Measurements from ENCODE around the gene ARL17B.
"Not testable (repeated sequence)": the region's sequence is repeated elsewhere in the genome, so short reads cannot be mapped to it uniquely, and the experiment has no call there.

ARL17B gene

GRCh38 chr17:46290906-46291546 is 70.5 kb downstream of the ARL17B start:
- H3K4me3 ChIP-seq (ENCODE audit: low read depth in 1 of 2, low read length in 2 of 2); H3K9me3 ChIP-seq (ENCODE audit: control insufficient read depth in 1 of 2, low read length in 2 of 2); H3K9ac ChIP-seq (ENCODE audit: low read depth in 1 of 2, low read length in 2 of 2); H3K4me1 ChIP-seq (ENCODE audit: control insufficient read depth in 1 of 2, insufficient read depth in 2 of 2, low read length in 2 of 2); H3K36me3 ChIP-seq (ENCODE audit: control insufficient read depth in 1 of 2, insufficient read depth in 2 of 2, low read length in 2 of 2); H3K27ac ChIP-seq (ENCODE audit: low read depth, low read length); H3K27me3 ChIP-seq (ENCODE audit: control insufficient read depth in 1 of 2, insufficient read depth in 2 of 2, low read length in 2 of 2): not testable (repeated sequence)

- not testable (repeated sequence) for H3K27ac ChIP-seq (ENCODE audit: low read depth, low read length); H3K4me3 ChIP-seq (ENCODE audit: low read depth in 1 of 2, low read length in 2 of 2); H3K36me3 ChIP-seq (ENCODE audit: control insufficient read depth in 1 of 2, insufficient read depth in 2 of 2, low read length in 2 of 2); H3K27me3 ChIP-seq (ENCODE audit: control insufficient read depth in 1 of 2, insufficient read depth in 2 of 2, low read length in 2 of 2); H3K9ac ChIP-seq (ENCODE audit: low read depth in 1 of 2, low read length in 2 of 2); H3K9me3 ChIP-seq (ENCODE audit: control insufficient read depth in 1 of 2, low read length in 2 of 2); H3K4me1 ChIP-seq (ENCODE audit: control insufficient read depth in 1 of 2, insufficient read depth in 2 of 2, low read length in 2 of 2)
These were observed 74.0 kb downstream of the ARL17B start for GRCh38 chr17:46287587-46287986.

DNA sequence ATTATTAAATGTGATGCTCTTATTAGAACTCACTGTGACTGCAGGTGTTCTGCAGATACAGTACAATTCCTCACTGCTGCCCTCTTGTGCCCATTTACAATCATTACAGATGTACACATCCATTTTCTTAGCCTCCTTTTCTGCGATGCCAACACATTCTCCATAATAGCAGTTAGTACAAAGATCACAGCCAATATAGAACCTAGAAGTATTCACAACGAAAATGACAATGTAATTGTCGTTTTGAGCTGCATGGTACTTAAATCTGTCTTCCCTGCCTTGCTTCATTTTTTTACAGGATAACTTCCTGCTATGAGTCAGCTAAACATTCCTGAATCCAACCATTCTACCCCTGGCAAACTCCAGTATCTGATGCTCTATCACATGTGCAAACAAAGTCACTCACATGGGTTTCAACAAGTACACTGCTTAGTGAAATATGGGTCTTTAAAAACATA is 74.8 kb downstream of the ARL17B start:
- H3K9ac ChIP-seq (ENCODE audit: low read depth in 1 of 2, low read length in 2 of 2); H3K27ac ChIP-seq (ENCODE audit: low read depth, low read length); H3K4me1 ChIP-seq (ENCODE audit: control insufficient read depth in 1 of 2, insufficient read depth in 2 of 2, low read length in 2 of 2); H3K27me3 ChIP-seq (ENCODE audit: control insufficient read depth in 1 of 2, insufficient read depth in 2 of 2, low read length in 2 of 2); H3K4me3 ChIP-seq (ENCODE audit: low read depth in 1 of 2, low read length in 2 of 2); H3K36me3 ChIP-seq (ENCODE audit: control insufficient read depth in 1 of 2, insufficient read depth in 2 of 2, low read length in 2 of 2); H3K9me3 ChIP-seq (ENCODE audit: control insufficient read depth in 1 of 2, low read length in 2 of 2): not testable (repeated sequence)

GRCh38 chr17:46285500-46285899 is 76.1 kb downstream of the ARL17B start:
- not testable (repeated sequence) for H3K27me3 ChIP-seq (ENCODE audit: control insufficient read depth in 1 of 2, insufficient read depth in 2 of 2, low read length in 2 of 2); H3K4me1 ChIP-seq (ENCODE audit: control insufficient read depth in 1 of 2, insufficient read depth in 2 of 2, low read length in 2 of 2); H3K36me3 ChIP-seq (ENCODE audit: control insufficient read depth in 1 of 2, insufficient read depth in 2 of 2, low read length in 2 of 2); H3K9ac ChIP-seq (ENCODE audit: low read depth in 1 of 2, low read length in 2 of 2); H3K9me3 ChIP-seq (ENCODE audit: control insufficient read depth in 1 of 2, low read length in 2 of 2); H3K27ac ChIP-seq (ENCODE audit: low read depth, low read length); H3K4me3 ChIP-seq (ENCODE audit: low read depth in 1 of 2, low read length in 2 of 2)

DNA sequence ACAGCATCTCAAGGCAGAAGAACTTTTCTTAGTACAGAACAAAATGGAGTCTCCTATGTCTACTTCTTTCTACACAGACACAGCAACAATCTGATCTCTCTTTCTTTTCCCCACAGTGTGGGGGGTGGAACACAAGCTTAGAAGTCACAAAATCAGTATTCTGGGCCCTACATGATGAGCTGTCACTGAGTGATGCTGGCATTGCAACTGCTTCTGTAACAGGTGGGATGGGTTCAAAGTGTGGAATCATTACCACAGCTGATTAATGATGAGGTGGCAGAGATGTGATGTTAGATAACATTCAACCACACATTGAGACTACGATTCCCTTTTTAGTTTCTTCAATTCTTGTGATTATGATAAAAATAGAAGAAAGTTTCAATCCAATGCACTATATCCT is 77.1 kb downstream of the ARL17B start:
- H3K36me3 ChIP-seq (ENCODE audit: control insufficient read depth in 1 of 2, insufficient read depth in 2 of 2, low read length in 2 of 2); H3K4me1 ChIP-seq (ENCODE audit: control insufficient read depth in 1 of 2, insufficient read depth in 2 of 2, low read length in 2 of 2); H3K4me3 ChIP-seq (ENCODE audit: low read depth in 1 of 2, low read length in 2 of 2); H3K27me3 ChIP-seq (ENCODE audit: control insufficient read depth in 1 of 2, insufficient read depth in 2 of 2, low read length in 2 of 2); H3K9ac ChIP-seq (ENCODE audit: low read depth in 1 of 2, low read length in 2 of 2); H3K9me3 ChIP-seq (ENCODE audit: control insufficient read depth in 1 of 2, low read length in 2 of 2); H3K27ac ChIP-seq (ENCODE audit: low read depth, low read length): not testable (repeated sequence)

DNA sequence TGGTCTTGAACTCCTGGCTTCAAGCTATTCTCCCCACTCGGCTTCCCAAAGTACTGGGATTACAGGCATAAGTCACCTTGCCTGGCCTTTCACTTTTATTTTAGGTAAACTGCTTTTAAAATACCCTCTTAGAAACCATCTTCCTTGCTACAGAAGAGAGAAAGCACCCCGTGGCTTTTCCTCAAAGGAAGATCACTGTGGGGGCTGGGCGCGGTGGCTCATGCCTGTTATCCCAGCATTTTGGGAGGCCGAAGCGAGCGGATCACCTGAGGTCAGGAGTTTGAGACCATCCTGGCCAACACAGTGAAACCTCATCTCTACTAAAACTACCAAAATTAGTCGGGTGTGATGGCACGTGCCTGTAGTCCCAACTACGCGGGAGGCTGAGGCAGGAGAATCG is 78.9 kb downstream of the ARL17B start:
- H3K9ac ChIP-seq (ENCODE audit: low read depth in 1 of 2, low read length in 2 of 2); H3K4me3 ChIP-seq (ENCODE audit: low read depth in 1 of 2, low read length in 2 of 2); H3K4me1 ChIP-seq (ENCODE audit: control insufficient read depth in 1 of 2, insufficient read depth in 2 of 2, low read length in 2 of 2); H3K9me3 ChIP-seq (ENCODE audit: control insufficient read depth in 1 of 2, low read length in 2 of 2); H3K27ac ChIP-seq (ENCODE audit: low read depth, low read length); H3K36me3 ChIP-seq (ENCODE audit: control insufficient read depth in 1 of 2, insufficient read depth in 2 of 2, low read length in 2 of 2); H3K27me3 ChIP-seq (ENCODE audit: control insufficient read depth in 1 of 2, insufficient read depth in 2 of 2, low read length in 2 of 2): not testable (repeated sequence)

- not testable (repeated sequence) for H3K36me3 ChIP-seq (ENCODE audit: control insufficient read depth in 1 of 2, insufficient read depth in 2 of 2, low read length in 2 of 2); H3K27me3 ChIP-seq (ENCODE audit: control insufficient read depth in 1 of 2, insufficient read depth in 2 of 2, low read length in 2 of 2); H3K27ac ChIP-seq (ENCODE audit: low read depth, low read length); H3K4me1 ChIP-seq (ENCODE audit: control insufficient read depth in 1 of 2, insufficient read depth in 2 of 2, low read length in 2 of 2); H3K9me3 ChIP-seq (ENCODE audit: control insufficient read depth in 1 of 2, low read length in 2 of 2); H3K9ac ChIP-seq (ENCODE audit: low read depth in 1 of 2, low read length in 2 of 2); H3K4me3 ChIP-seq (ENCODE audit: low read depth in 1 of 2, low read length in 2 of 2)
These were observed 80.2 kb downstream of the ARL17B start for GRCh38 chr17:46281336-46281735.

DNA sequence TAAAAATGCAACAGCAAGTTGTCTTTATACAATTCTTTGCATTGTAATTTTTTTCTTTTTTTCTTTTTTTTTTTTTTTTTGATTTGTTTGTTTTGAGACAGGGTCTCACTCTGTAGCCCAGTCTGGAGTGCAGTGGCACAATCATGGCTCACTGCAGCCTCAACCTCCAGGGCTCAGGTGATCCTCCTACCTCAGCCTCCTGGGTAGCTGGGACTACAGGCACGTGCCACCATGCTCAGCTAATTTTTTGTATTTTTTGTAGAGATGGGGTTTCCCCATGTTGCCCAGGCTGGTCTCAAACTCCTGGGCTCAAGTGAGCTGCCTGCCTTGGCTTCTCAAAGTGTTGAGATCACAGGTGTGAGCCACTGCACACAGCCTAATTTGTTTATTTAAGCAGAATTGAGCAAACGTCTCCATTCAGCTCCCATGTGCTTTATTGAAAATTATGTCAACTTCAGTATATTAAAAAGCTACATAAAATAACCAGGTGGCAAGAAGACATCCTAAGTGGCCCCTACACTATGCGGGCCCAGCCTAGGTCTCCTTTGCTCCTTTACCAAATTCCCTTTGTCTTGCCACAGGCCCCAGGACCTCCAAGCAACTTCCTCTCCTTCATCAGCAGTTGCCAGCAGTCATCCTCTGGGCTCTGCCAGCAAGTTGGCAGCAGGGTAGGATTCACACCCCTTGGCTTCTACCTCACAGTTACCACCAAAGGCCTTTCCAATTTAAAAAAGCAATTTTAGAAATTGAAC is 84.7 kb downstream of the ARL17B start:
- H3K4me3 ChIP-seq (ENCODE audit: low read depth in 1 of 2, low read length in 2 of 2); H3K27me3 ChIP-seq (ENCODE audit: control insufficient read depth in 1 of 2, insufficient read depth in 2 of 2, low read length in 2 of 2); H3K9me3 ChIP-seq (ENCODE audit: control insufficient read depth in 1 of 2, low read length in 2 of 2); H3K27ac ChIP-seq (ENCODE audit: low read depth, low read length); H3K36me3 ChIP-seq (ENCODE audit: control insufficient read depth in 1 of 2, insufficient read depth in 2 of 2, low read length in 2 of 2); H3K4me1 ChIP-seq (ENCODE audit: control insufficient read depth in 1 of 2, insufficient read depth in 2 of 2, low read length in 2 of 2); H3K9ac ChIP-seq (ENCODE audit: low read depth in 1 of 2, low read length in 2 of 2): not testable (repeated sequence)

DNA sequence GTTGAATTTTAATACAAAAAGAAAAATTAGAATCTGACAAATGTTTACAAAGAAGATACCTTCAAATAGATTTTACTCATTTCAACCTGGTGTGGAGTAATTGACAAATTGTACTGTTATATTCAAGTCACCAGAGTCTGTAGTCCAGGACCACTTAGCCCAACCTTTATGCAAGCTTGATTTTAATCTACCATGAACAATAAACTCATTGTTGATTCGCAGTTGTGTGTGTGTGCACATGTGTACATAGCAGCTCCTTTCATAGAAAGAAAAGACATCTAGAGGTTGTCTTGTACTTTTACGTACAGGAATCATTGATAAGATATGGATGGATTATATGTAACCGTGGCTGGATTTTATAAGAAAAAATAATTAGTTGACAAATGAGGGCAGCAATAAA is 87.3 kb downstream of the ARL17B start:
- H3K4me1 ChIP-seq (ENCODE audit: control insufficient read depth in 1 of 2, insufficient read depth in 2 of 2, low read length in 2 of 2), result peaks cover 0 to 4% of the 10 kb centered on the region in 2 donors
- no peak overlapping the region for H3K4me3 ChIP-seq (ENCODE audit: low read depth in 1 of 2, low read length in 2 of 2)
- no peak overlapping the region for H3K9ac ChIP-seq (ENCODE audit: low read depth in 1 of 2, low read length in 2 of 2)
- no peaks in the 10 kb centered on the region for H3K9me3 ChIP-seq (ENCODE audit: control insufficient read depth in 1 of 2, low read length in 2 of 2)
- H3K27me3 ChIP-seq (ENCODE audit: control insufficient read depth in 1 of 2, insufficient read depth in 2 of 2, low read length in 2 of 2), result no peaks in the 10 kb centered on the region
- H3K27ac ChIP-seq (ENCODE audit: low read depth, low read length), result no peak overlapping the region
- H3K36me3 ChIP-seq (ENCODE audit: control insufficient read depth in 1 of 2, insufficient read depth in 2 of 2, low read length in 2 of 2), result no peaks in the 10 kb centered on the region

- H3K36me3 ChIP-seq (ENCODE audit: control insufficient read depth in 1 of 2, insufficient read depth in 2 of 2, low read length in 2 of 2), result no peaks in the 10 kb centered on the region
- no peaks in the 10 kb centered on the region for H3K27me3 ChIP-seq (ENCODE audit: control insufficient read depth in 1 of 2, insufficient read depth in 2 of 2, low read length in 2 of 2)
- peaks cover 0 to 6% of the 10 kb centered on the region in 2 donors for H3K4me1 ChIP-seq (ENCODE audit: control insufficient read depth in 1 of 2, insufficient read depth in 2 of 2, low read length in 2 of 2)
- H3K9me3 ChIP-seq (ENCODE audit: control insufficient read depth in 1 of 2, low read length in 2 of 2), result no peaks in the 10 kb centered on the region
- no peak overlapping the region for H3K9ac ChIP-seq (ENCODE audit: low read depth in 1 of 2, low read length in 2 of 2)
- no peak overlapping the region for H3K4me3 ChIP-seq (ENCODE audit: low read depth in 1 of 2, low read length in 2 of 2)
- no peak overlapping the region for H3K27ac ChIP-seq (ENCODE audit: low read depth, low read length)
These were observed 87.9 kb downstream of the ARL17B start for GRCh38 chr17:46273541-46274236.

All from duodenal mucosa (tissue), 2 donors.